ENCODE data around the gene TET2. TPM values are rescaled to one million over a fixed set of nuclear protein-coding genes. Genes with fewer than 3 reads are reported as not detected.

TET2 gene
- total and polyA plus RNA-seq, 5 donors = 3.3 to 24.0 (median 21.7) TPM

- ATAC-seq = no peak
- DNase-seq = no peak
- H3K4me1 ChIP-seq (ENCODE audit: control insufficient read depth, insufficient read depth, low read length) = peaks cover 8% of the 10 kb centered on the region
- H3K27ac ChIP-seq (ENCODE audit: low read length) = no peak overlapping the region
- intact Hi-C loops (cut with DNase I) = loop anchor here in 1 of 4 donors (10.0 kb wide), 1 partner anchor 53 kb away; the partner anchor contains the start of gene TET2
- no peaks in the 10 kb centered on the region for H3K9me3 ChIP-seq (ENCODE audit: control insufficient read depth, low read length)
- H3K4me3 ChIP-seq (ENCODE audit: low read length) = no peak overlapping the region
- 89% methylated on average over 3 of the region's 3 CpGs for WGBS
- no peaks in the 10 kb centered on the region for H3K27me3 ChIP-seq (ENCODE audit: control insufficient read depth, insufficient read depth)
These were observed 51.1 kb downstream of the TET2 start for GRCh38 chr4:105197777-105198176.

GRCh38 chr4:105198541-105198940 lies 51.9 kb downstream of the TET2 start:
- WGBS = 66% methylated on average over 2 of the region's 2 CpGs
- no peaks in the 10 kb centered on the region for H3K9me3 ChIP-seq (ENCODE audit: control insufficient read depth, low read length)
- DNase-seq = no peak
- intact Hi-C loops (cut with DNase I) = loop anchor here in 1 of 4 donors (10.0 kb wide), 1 partner anchor 54 kb away; the partner anchor contains the start of gene TET2
- no peaks in the 10 kb centered on the region for H3K27me3 ChIP-seq (ENCODE audit: control insufficient read depth, insufficient read depth)
- no peak overlapping the region for H3K27ac ChIP-seq (ENCODE audit: low read length)
- H3K4me3 ChIP-seq (ENCODE audit: low read length) = no peak overlapping the region
- ATAC-seq = no peak
- H3K4me1 ChIP-seq (ENCODE audit: control insufficient read depth, insufficient read depth, low read length) = peaks cover 5% of the 10 kb centered on the region

GRCh38 chr4:105206214-105206613 lies 59.5 kb downstream of the TET2 start:
- Histone ChIP-seq H3K27me3 (ENCODE audit: control insufficient read depth, insufficient read depth) (no peaks in the 10 kb centered on the region), H3K4me1 (ENCODE audit: control insufficient read depth, insufficient read depth, low read length) (peaks cover 2% of the 10 kb centered on the region), H3K4me3 (ENCODE audit: low read length) (no peak overlapping the region), H3K27ac (ENCODE audit: low read length) (no peak overlapping the region), H3K9me3 (ENCODE audit: control insufficient read depth, low read length) (no peaks in the 10 kb centered on the region)
- WGBS = 79% methylated on average over 3 of the region's 3 CpGs
- no peak for DNase-seq
- ATAC-seq = no peak
- intact Hi-C loops (cut with DNase I) = no loop called here

GRCh38 chr4:105207386-105207785 lies 60.7 kb downstream of the TET2 start:
- intact Hi-C loops (cut with DNase I) = no loop called here
- DNase-seq (no peak), ATAC-seq (no peak)
- no peak overlapping the region for H3K4me3 ChIP-seq (ENCODE audit: low read length)
- 98% methylated on average over 2 of the region's 2 CpGs for WGBS
- H3K27me3 ChIP-seq (ENCODE audit: control insufficient read depth, insufficient read depth) = no peaks in the 10 kb centered on the region
- no peak overlapping the region for H3K27ac ChIP-seq (ENCODE audit: low read length)
- H3K9me3 ChIP-seq (ENCODE audit: control insufficient read depth, low read length) = no peaks in the 10 kb centered on the region
- H3K4me1 ChIP-seq (ENCODE audit: control insufficient read depth, insufficient read depth, low read length) = no peaks in the 10 kb centered on the region

GRCh38 chr4:105208561-105208960 lies 61.9 kb downstream of the TET2 start:
- Histone ChIP-seq H3K4me3 (ENCODE audit: low read length) (no peak overlapping the region), H3K9me3 (ENCODE audit: control insufficient read depth, low read length) (no peaks in the 10 kb centered on the region), H3K27me3 (ENCODE audit: control insufficient read depth, insufficient read depth) (no peaks in the 10 kb centered on the region), H3K27ac (ENCODE audit: low read length) (no peak overlapping the region), H3K4me1 (ENCODE audit: control insufficient read depth, insufficient read depth, low read length) (no peaks in the 10 kb centered on the region)
- no peak for DNase-seq
- intact Hi-C loops (cut with DNase I) = no loop called here
- WGBS = 77% methylated on average over 5 of the region's 5 CpGs
- ATAC-seq = no peak

GRCh38 chr4:105210916-105211315 lies 64.2 kb downstream of the TET2 start:
- intact Hi-C loops (cut with DNase I) = no loop called here
- no peak overlapping the region for H3K27ac ChIP-seq (ENCODE audit: low read length)
- H3K4me3 ChIP-seq (ENCODE audit: low read length) = no peak overlapping the region
- ATAC-seq (no peak), DNase-seq (no peak)
- 97% methylated on average over 1 of the region's 1 CpG for WGBS
- no peaks in the 10 kb centered on the region for H3K27me3 ChIP-seq (ENCODE audit: control insufficient read depth, insufficient read depth)
- no peaks in the 10 kb centered on the region for H3K4me1 ChIP-seq (ENCODE audit: control insufficient read depth, insufficient read depth, low read length)
- no peaks in the 10 kb centered on the region for H3K9me3 ChIP-seq (ENCODE audit: control insufficient read depth, low read length)

- intact Hi-C loops (cut with DNase I) = no loop called here
- Histone ChIP-seq H3K27ac (ENCODE audit: low read length) (no peak overlapping the region), H3K4me3 (ENCODE audit: low read length) (no peak overlapping the region), H3K9me3 (ENCODE audit: control insufficient read depth, low read length) (no peaks in the 10 kb centered on the region), H3K4me1 (ENCODE audit: control insufficient read depth, insufficient read depth, low read length) (peaks cover 2% of the 10 kb centered on the region), H3K27me3 (ENCODE audit: control insufficient read depth, insufficient read depth) (no peaks in the 10 kb centered on the region)
- no peak for ATAC-seq
- WGBS = 70% methylated on average over 4 of the region's 4 CpGs
- no peak for DNase-seq
These were observed 69.1 kb downstream of the TET2 start for GRCh38 chr4:105215609-105216313.

GRCh38 chr4:105225500-105225899 lies 78.8 kb downstream of the TET2 start:
- Histone ChIP-seq H3K9me3 (ENCODE audit: control insufficient read depth, low read length) (no peaks in the 10 kb centered on the region), H3K27me3 (ENCODE audit: control insufficient read depth, insufficient read depth) (no peaks in the 10 kb centered on the region), H3K4me1 (ENCODE audit: control insufficient read depth, insufficient read depth, low read length) (peaks cover under 1% of the 10 kb centered on the region), H3K27ac (ENCODE audit: low read length) (no peak overlapping the region), H3K4me3 (ENCODE audit: low read length) (no peak overlapping the region)
- ATAC-seq (no peak), DNase-seq (no peak)
- intact Hi-C loops (cut with DNase I) = no loop called here
- WGBS = 98% methylated on average over 1 of the region's 1 CpG

GRCh38 chr4:105227054-105227453 lies 80.4 kb downstream of the TET2 start:
- 92% methylated on average over 1 of the region's 1 CpG for WGBS
- DNase-seq (no peak), ATAC-seq (no peak)
- Histone ChIP-seq H3K9me3 (ENCODE audit: control insufficient read depth, low read length) (no peaks in the 10 kb centered on the region), H3K4me1 (ENCODE audit: control insufficient read depth, insufficient read depth, low read length) (no peaks in the 10 kb centered on the region), H3K27ac (ENCODE audit: low read length) (no peak overlapping the region), H3K27me3 (ENCODE audit: control insufficient read depth, insufficient read depth) (no peaks in the 10 kb centered on the region), H3K4me3 (ENCODE audit: low read length) (no peak overlapping the region)
- intact Hi-C loops (cut with DNase I) = no loop called here

GRCh38 chr4:105230287-105230686 lies 83.6 kb downstream of the TET2 start:
- no peak for DNase-seq
- no peak for ATAC-seq
- H3K4me3 ChIP-seq (ENCODE audit: low read length) = no peak overlapping the region
- no peaks in the 10 kb centered on the region for H3K9me3 ChIP-seq (ENCODE audit: control insufficient read depth, low read length)
- no peak overlapping the region for H3K27ac ChIP-seq (ENCODE audit: low read length)
- H3K27me3 ChIP-seq (ENCODE audit: control insufficient read depth, insufficient read depth) = no peaks in the 10 kb centered on the region
- intact Hi-C loops (cut with DNase I) = loop anchor here in 2 of 4 donors (10.0 kb wide), 1 partner anchor 85 kb away; the partner anchor contains the start of gene TET2 (in 2 of the 2)
- peaks cover 1% of the 10 kb centered on the region for H3K4me1 ChIP-seq (ENCODE audit: control insufficient read depth, insufficient read depth, low read length)
- 96% methylated on average over 1 of the region's 1 CpG for WGBS

GRCh38 chr4:105232374-105232773 lies 85.7 kb downstream of the TET2 start:
- peaks cover 6% of the 10 kb centered on the region for H3K4me1 ChIP-seq (ENCODE audit: control insufficient read depth, insufficient read depth, low read length)
- no peaks in the 10 kb centered on the region for H3K27me3 ChIP-seq (ENCODE audit: control insufficient read depth, insufficient read depth)
- H3K9me3 ChIP-seq (ENCODE audit: control insufficient read depth, low read length) = no peaks in the 10 kb centered on the region
- DNase-seq = no peak
- 92% methylated on average over 4 of the region's 4 CpGs for WGBS
- intact Hi-C loops (cut with DNase I) = loop anchor here in 2 of 4 donors (10.0 kb wide), 1 partner anchor 88 kb away; the partner anchor contains the start of gene TET2 (in 2 of the 2)
- no peak for ATAC-seq
- H3K4me3 ChIP-seq (ENCODE audit: low read length) = no peak overlapping the region
- no peak overlapping the region for H3K27ac ChIP-seq (ENCODE audit: low read length)
